ENCODE results near the gene WDFY3. TPM values are rescaled to one million over a fixed set of nuclear protein-coding genes. Genes with fewer than 3 reads are reported as not detected.
A peak's percentile ranks its signal among the peaks of the same experiment; 100 is the strongest.

Gene WDFY3
- total and polyA plus RNA-seq, 8 donors: 39.4 to 137 (median 44.5) TPM

GRCh38 chr4:84804136-84804535 lies 162.4 kb downstream of the WDFY3 start:
- Histone ChIP-seq H3K9me3 (no peaks in the 10 kb centered on the region), H3K4me1 (no peaks in the 10 kb centered on the region), H3K4me3 (no peak overlapping the region), H3K36me3 (peaks cover 0 to 55% of the 10 kb centered on the region in 2 donors), H3K27me3 (no peaks in the 10 kb centered on the region), H3K27ac (no peak overlapping the region)
- no peak for ATAC-seq
- intact Hi-C loops (cut with DNase I): no loop called here
- TF ChIP-seq, protein P1, sequence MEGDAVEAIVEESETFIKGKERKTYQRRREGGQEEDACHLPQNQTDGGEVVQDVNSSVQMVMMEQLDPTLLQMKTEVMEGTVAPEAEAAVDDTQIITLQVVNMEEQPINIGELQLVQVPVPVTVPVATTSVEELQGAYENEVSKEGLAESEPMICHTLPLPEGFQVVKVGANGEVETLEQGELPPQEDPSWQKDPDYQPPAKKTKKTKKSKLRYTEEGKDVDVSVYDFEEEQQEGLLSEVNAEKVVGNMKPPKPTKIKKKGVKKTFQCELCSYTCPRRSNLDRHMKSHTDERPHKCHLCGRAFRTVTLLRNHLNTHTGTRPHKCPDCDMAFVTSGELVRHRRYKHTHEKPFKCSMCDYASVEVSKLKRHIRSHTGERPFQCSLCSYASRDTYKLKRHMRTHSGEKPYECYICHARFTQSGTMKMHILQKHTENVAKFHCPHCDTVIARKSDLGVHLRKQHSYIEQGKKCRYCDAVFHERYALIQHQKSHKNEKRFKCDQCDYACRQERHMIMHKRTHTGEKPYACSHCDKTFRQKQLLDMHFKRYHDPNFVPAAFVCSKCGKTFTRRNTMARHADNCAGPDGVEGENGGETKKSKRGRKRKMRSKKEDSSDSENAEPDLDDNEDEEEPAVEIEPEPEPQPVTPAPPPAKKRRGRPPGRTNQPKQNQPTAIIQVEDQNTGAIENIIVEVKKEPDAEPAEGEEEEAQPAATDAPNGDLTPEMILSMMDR (IDR thresholded peaks at IDR 0.05): no peak
- DNase-seq: peak in 1 of 4 donors; percentile 56

DNA sequence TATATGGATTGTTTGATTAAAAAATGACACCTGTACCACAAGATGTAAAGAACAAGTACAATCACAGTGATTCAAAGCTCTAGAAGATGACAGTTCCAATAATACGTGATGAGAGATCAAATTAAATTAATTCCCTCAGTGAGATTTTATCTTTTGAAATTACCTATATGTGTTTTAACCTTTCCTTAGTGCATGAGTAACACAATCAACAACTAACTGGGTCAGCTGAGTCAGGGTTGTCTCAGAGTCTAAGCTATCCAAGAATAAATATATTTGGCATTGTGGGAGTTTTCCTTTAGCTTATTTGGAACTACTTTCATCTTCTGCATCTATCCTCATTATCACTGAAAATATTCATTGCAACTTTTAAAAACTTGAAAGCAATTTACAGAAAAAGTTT lies 162.8 kb downstream of the WDFY3 start:
- intact Hi-C loops (cut with DNase I): no loop called here

DNA sequence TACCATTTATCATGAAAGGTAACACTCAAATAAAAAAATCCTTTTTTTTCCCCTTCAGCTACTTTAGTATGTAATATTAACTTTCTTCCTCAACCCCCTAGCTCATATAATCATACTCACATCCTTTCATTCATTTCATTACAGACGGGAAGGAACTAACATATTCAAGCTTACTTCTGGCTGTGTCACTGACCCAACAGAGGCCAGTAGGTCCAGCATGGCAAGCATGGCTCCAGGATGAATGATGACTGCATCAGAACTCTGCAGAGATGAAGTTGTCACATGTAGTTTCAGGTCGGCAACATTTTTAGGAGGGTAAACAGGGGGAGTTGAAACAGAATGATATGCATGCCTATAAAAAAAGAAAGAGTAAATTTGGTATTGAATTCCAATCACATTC lies 163.4 kb downstream of the WDFY3 start:
- no peaks in the 10 kb centered on the region for H3K9me3 ChIP-seq
- TF ChIP-seq, protein P1 (IDR thresholded peaks at IDR 0.05): no peak
- H3K4me3 ChIP-seq: no peak overlapping the region
- intact Hi-C loops (cut with DNase I): no loop called here
- H3K27ac ChIP-seq: no peak overlapping the region
- DNase-seq: no peak
- ATAC-seq: no peak
- H3K4me1 ChIP-seq: no peaks in the 10 kb centered on the region
- H3K27me3 ChIP-seq: no peaks in the 10 kb centered on the region
- H3K36me3 ChIP-seq: peaks cover 0 to 49% of the 10 kb centered on the region in 2 donors

More for the DNA sequence above, 162.8 kb downstream of the WDFY3 start:
- no peak for DNase-seq
- Histone ChIP-seq H3K9me3 (no peaks in the 10 kb centered on the region), H3K27ac (no peak overlapping the region), H3K4me1 (no peaks in the 10 kb centered on the region), H3K27me3 (no peaks in the 10 kb centered on the region), H3K36me3 (peaks cover 0 to 53% of the 10 kb centered on the region in 2 donors), H3K4me3 (no peak overlapping the region)
- TF ChIP-seq, protein P1 (IDR thresholded peaks at IDR 0.05): no peak
- no peak for ATAC-seq

- intact Hi-C loops (cut with DNase I): no loop called here
- Histone ChIP-seq H3K4me3 (no peak overlapping the region), H3K36me3 (peaks cover 0 to 71% of the 10 kb centered on the region in 2 donors), H3K27me3 (no peaks in the 10 kb centered on the region), H3K4me1 (no peaks in the 10 kb centered on the region), H3K27ac (no peak overlapping the region), H3K9me3 (no peaks in the 10 kb centered on the region)
- ATAC-seq (no peak), DNase-seq (no peak)
- TF ChIP-seq, protein P1 (IDR thresholded peaks at IDR 0.05): no peak
Observed at GRCh38 chr4:84800256-84800655, 166.2 kb downstream of the WDFY3 start.

DNA sequence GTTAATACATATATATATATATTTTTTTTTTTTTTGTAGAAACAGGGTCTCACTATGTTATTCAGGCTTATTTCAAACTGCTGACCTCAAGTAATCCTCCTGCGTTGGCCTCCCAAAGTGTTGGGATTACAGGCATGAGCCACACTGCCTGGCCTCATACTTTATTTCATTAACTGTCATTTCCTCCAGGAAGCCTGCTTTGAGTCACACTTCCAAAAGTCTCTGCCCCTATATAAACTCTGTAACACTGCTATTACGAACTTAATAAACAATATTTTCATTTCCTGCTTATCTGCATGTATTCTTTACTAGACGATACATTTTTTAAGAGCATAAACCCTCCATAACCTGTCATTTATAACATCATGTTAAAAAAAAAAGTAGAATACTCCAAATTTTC lies 167.2 kb downstream of the WDFY3 start:
- ATAC-seq (no peak), DNase-seq (no peak)
- H3K4me3 ChIP-seq: no peak overlapping the region
- H3K4me1 ChIP-seq: no peaks in the 10 kb centered on the region
- TF ChIP-seq, protein P1 (IDR thresholded peaks at IDR 0.05): no peak
- intact Hi-C loops (cut with DNase I): no loop called here
- no peak overlapping the region for H3K27ac ChIP-seq
- H3K36me3 ChIP-seq: peaks cover 0 to 81% of the 10 kb centered on the region in 2 donors
- no peaks in the 10 kb centered on the region for H3K27me3 ChIP-seq
- no peaks in the 10 kb centered on the region for H3K9me3 ChIP-seq
